PFSK-1 (cell line): ENCODE measurements around the gene MAST4.

ENCODE experiments used
- FOXP2 ChIP-seq: optimal IDR thresholded peaks from 2 replicates; pipeline ENCODE3; 2011; ENCODE audit warnings: borderline replicate concordance, control low read depth, inconsistent platforms; ENCODE audit not compliant: insufficient read depth; ENCODE audit errors: extremely low read length, extremely low read depth
- POLR2AphosphoS5 ChIP-seq: IDR thresholded peaks from 2 replicates; pipeline ENCODE4 v1.6.1; 2012; ENCODE audit warnings: low read depth, mild to moderate bottlenecking, control low read depth, low read length, moderate library complexity
- REST ChIP-seq, 2 experiments: IDR thresholded peaks; 2 replicates each; pipeline versions ENCODE4 v1.6.1 to v1.8.0; 2011 to 2012; ENCODE audit warnings: low read depth in 2 of 2, low read length in 2 of 2, control low read depth in 1 of 2, inconsistent platforms in 1 of 2, mild to moderate bottlenecking in 1 of 2, moderate library complexity in 1 of 2; ENCODE audit not compliant: insufficient read depth in 1 of 2
- SIN3A ChIP-seq: IDR thresholded peaks from 2 replicates; pipeline ENCODE4 v1.6.1; 2012; ENCODE audit warnings: mild to moderate bottlenecking, low read length, moderate library complexity, borderline replicate concordance; ENCODE audit not compliant: insufficient read depth

DNA sequence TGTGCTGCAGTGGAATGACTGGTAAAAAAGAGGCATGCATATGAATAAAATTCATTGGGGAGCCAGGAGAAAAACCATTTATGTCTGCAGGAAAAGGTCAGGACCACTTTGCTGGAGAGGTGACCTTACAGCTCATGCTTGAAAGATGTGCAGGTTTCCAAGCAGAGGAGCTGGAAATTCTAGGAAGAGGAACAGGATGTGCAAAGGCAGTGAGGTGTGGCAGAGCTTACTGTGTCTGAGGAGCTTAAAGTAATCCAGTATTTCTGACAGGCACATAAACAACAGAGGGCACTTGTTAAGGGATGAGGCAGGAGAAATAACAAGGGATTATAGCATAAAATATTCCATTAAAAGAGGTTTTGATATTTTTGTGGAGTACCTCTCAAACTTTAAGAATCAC, 397.3 kb downstream of the MAST4 start:
- no peak for TF ChIP-seq POLR2AphosphoS5
- no peak for TF ChIP-seq REST (IDR thresholded peaks at IDR 0.05; ENCODE audit: insufficient read depth in 1 of 2, low read depth in 2 of 2, low read length in 2 of 2)
- no peak for TF ChIP-seq SIN3A
- no peak for TF ChIP-seq FOXP2
